Measurements from ENCODE around the gene NASP. TPM values are rescaled to one million over a fixed set of nuclear protein-coding genes. Genes with fewer than 3 reads are reported as not detected.

The NASP gene
- total and polyA plus RNA-seq, 2 of the 13 experiments (the other 11 are each of a cell fraction or from before 2014, with no cell fraction given) = 132 to 256 TPM

GRCh38 chr1:45550401-45551351 is 33.2 kb upstream of the NASP start, which contains the start of gene AKR1A1 (continued):
- peak; percentile 95 for TF ChIP-seq REPIN1 (CRISPR knock-in tag; IDR thresholded peaks at IDR 0.05; ENCODE audit: borderline replicate concordance, low read depth)
- TF ChIP-seq SPEN (CRISPR knock-in tag; IDR thresholded peaks at IDR 0.05; ENCODE audit: low read depth) = peak; percentile 84
- peak; percentile 25 for TF ChIP-seq HNF4A (CRISPR knock-in tag; IDR thresholded peaks at IDR 0.05)
- 0 out of 2 replicates have a peak, but pooled peaks have one; percentile 4 for TF ChIP-seq CEBPG (CRISPR knock-in tag; IDR thresholded peaks at IDR 0.05)
- peak; percentile 38; the same call in 1 of the 2 replicates for TF ChIP-seq CBX5 (CRISPR knock-in tag; IDR thresholded peaks at IDR 0.05; ENCODE audit: borderline replicate concordance)
- TF ChIP-seq ZNF460 (CRISPR knock-in tag; IDR thresholded peaks at IDR 0.05; ENCODE audit: borderline replicate concordance) = no peak
- 0 out of 2 replicates have a peak, but pooled peaks have one; percentile 28 for TF ChIP-seq ZNF639 (CRISPR knock-in tag; conservative IDR thresholded peaks at IDR 0.05)
- no peak for TF ChIP-seq SRSF9 (IDR thresholded peaks at IDR 0.05; ENCODE audit: borderline replicate concordance, insufficient read depth, low read depth, low read length, poor library complexity, severe bottlenecking)
- no peak for TF ChIP-seq ZBTB44 (CRISPR knock-in tag; IDR thresholded peaks at IDR 0.05)
- no peak; the same call in none of the 2 replicates for TF ChIP-seq CREB3 (CRISPR knock-in tag; IDR thresholded peaks at IDR 0.05)
- TF ChIP-seq NFKB2 (CRISPR knock-in tag; IDR thresholded peaks at IDR 0.05; ENCODE audit: borderline replicate concordance) = peak; percentile 94; the same call in 1 of the 2 replicates
- peak; percentile 23; the same call in 1 of the 2 replicates for TF ChIP-seq ELF4 (CRISPR knock-in tag; IDR thresholded peaks at IDR 0.05; ENCODE audit: borderline replicate concordance)
- TF ChIP-seq HDAC2 (CRISPR knock-in tag; IDR thresholded peaks at IDR 0.05) = no peak; the same call in none of the 2 replicates
- peak; percentile 21 for TF ChIP-seq AGO2 (optimal IDR thresholded peaks at IDR 0.05; ENCODE audit: low read depth, low read length)
- 0 out of 2 replicates have a peak, but pooled peaks have one; percentile 43 for TF ChIP-seq JUN (CRISPR knock-in tag; IDR thresholded peaks at IDR 0.05)
- peak; percentile 86 for TF ChIP-seq ZC3H13 (CRISPR knock-in tag; IDR thresholded peaks at IDR 0.05)
- TF ChIP-seq ZNF605 (CRISPR knock-in tag; IDR thresholded peaks at IDR 0.05) = peak; percentile 90
- TF ChIP-seq ZNF550 (CRISPR knock-in tag; IDR thresholded peaks at IDR 0.05; ENCODE audit: borderline replicate concordance) = no peak
- peak; percentile 33; the same call in 1 of the 2 replicates for TF ChIP-seq SUZ12 (IDR thresholded peaks at IDR 0.05; ENCODE audit: low read depth, low read length)
- peak; percentile 83 to 86; a peak in 3 of 4 replicates for TF ChIP-seq HMGXB4 (CRISPR knock-in tag; IDR thresholded peaks at IDR 0.05; ENCODE audit: borderline replicate concordance in 1 of 2, low read depth in 1 of 2)
- peak; percentile 74; the same call in 1 of the 2 replicates for TF ChIP-seq ZNF839 (CRISPR knock-in tag; IDR thresholded peaks at IDR 0.05; ENCODE audit: borderline replicate concordance)

Data from HepG2 (cell line).